Heart left ventricle (tissue), 16 donors: ENCODE measurements around the gene SNAPIN. TPM values are rescaled to one million over a fixed set of nuclear protein-coding genes. Genes with fewer than 3 reads are reported as not detected.

Experiments
- ATAC-seq, 4 donors: fragments of 200-7000 bp; cut with Tn5 transposase; one replicate each; pipeline ENCODE4 v1.9.1; 2020 to 2022; ENCODE audit warnings: moderate library complexity in 4 of 4, mild to moderate bottlenecking in 3 of 4, moderate number of reproducible peaks in 1 of 4
- DNase-seq, 5 donors: peaks; one replicate each; pipeline ENCODE4 v3.0.0-alpha.2; 2020
- H3K27ac ChIP-seq, 12 donors: fragments of 200-600 bp; sonication (generic) in 4 of 12; one replicate each; pipeline versions ENCODE4 v1.5.0 to v1.8.0; 2016 to 2022; ENCODE audit warnings: mild to moderate bottlenecking in 2 of 12
- H3K27me3 ChIP-seq, 9 donors: fragments of 200-600 bp; sonication (generic) in 2 of 9; one replicate each; pipeline versions ENCODE4 v1.5.1 to v1.8.0; 2016 to 2022; ENCODE audit warnings: mild to moderate bottlenecking in 3 of 9
- H3K36me3 ChIP-seq, 9 donors: fragments of 200-600 bp; sonication (generic) in 2 of 9; one replicate each; pipeline versions ENCODE4 v1.5.0 to v1.8.0; 2018 to 2022; ENCODE audit warnings: mild to moderate bottlenecking in 2 of 9
- H3K4me1 ChIP-seq, 12 donors: fragments of 200-600 bp; sonication (generic) in 4 of 12; one replicate each; pipeline versions ENCODE4 v1.5.0 to v1.8.0; 2016 to 2022; ENCODE audit warnings: mild to moderate bottlenecking in 3 of 12
- H3K4me3 ChIP-seq, 12 donors: fragments of 200-600 bp; sonication (generic) in 4 of 12; one replicate each; pipeline versions ENCODE4 v1.5.0 to v1.8.0; 2017 to 2022; ENCODE audit warnings: mild to moderate bottlenecking in 9 of 12, moderate library complexity in 4 of 12
- H3K9me3 ChIP-seq, 12 donors: fragments of 200-600 bp; sonication (generic) in 4 of 12; one replicate each; pipeline versions ENCODE4 v1.5.0 to v1.8.0; 2016 to 2022; ENCODE audit warnings: mild to moderate bottlenecking in 1 of 12
- POLR2A ChIP-seq, 2 donors: fragments of 450-650 bp; IDR thresholded peaks; one replicate each; pipeline ENCODE4 v1.6.1; 2017; ENCODE audit warnings: antibody characterized with exemption in 2 of 2, mild to moderate bottlenecking in 2 of 2, moderate library complexity in 2 of 2
- WGBS, 4 donors: extraction: QIAGEN DNeasy Blood & Tissue Kit in 2 of 4; methylation state at CpG; one replicate each; pipeline versions ENCODE4 v1.1.5 to v1.1.7; 2013 to 2018; 5-methylcytosine and 5-hydroxymethylcytosine counted together
- intact Hi-C, 10 donors: fragments of 100-400 bp; cut with DNase I; formaldehyde crosslinking; loops; one replicate each; pipeline versions ENCODE4 v1.11.1 to v1.14.2; 2022
- polyA plus RNA-seq, 2 donors: library from polyadenylated mRNA; stranded (reverse); fragments of 200-250 nt; gene quantifications; one replicate each; pipeline ENCODE4 v1.2.3, GENCODE V29; 2013
- total RNA-seq, 9 donors: library from RNA; depleted of rRNA in 2 of 9; stranded (reverse); fragments of >200 nt in 2 of 9; fragmentation: NEBNext Ultra II Directional in 3 of 9; extraction: Animal tissue kit (Norgen Biotek cat#: 25700) in 3 of 9; gene quantifications; one replicate each; pipeline versions ENCODE4 v1.1.0 to v1.2.4, GENCODE V29; 2016 to 2023
- TF ChIP-seq, protein P1 (sequence below), 12 donors: fragments of 200-600 bp; sonication (generic) in 4 of 12; IDR thresholded peaks; one replicate each; pipeline versions ENCODE4 v1.5.0 to v1.8.0; 2018 to 2022; ENCODE audit warnings: antibody characterized with exemption in 12 of 12, mild to moderate bottlenecking in 5 of 12
- donor health status: ischemic (EF 13 %, LVEDD 7.1; RV severe dilation, severe dysfunction).
- donor health status: healthy with polysubstance abuse.
- donor health status: DM: no; HTN: yes; CAD: no.
- donor health status: DM: no; HTN: no; CAD: no.
- donor health status: ischemic (EF 25% LVEDD 6.9; RV normal size, moderate dysfunction).
- donor health status: ischemic (EF 25% LVEDD 5.7; RV mildly dilated, moderate dysfunction).
- donor health status: healthy.
- donor health status: DM: yes; HTN: yes; CAD: no.
- donor health status: ischemic (EF 35%, LVEDD 5.7; RV mildly dilated, moderate dysfunction).
- donor health status: nonischemic (EF 11% LVEDD 7.7; RV severe dilation, severe dysfunction).
- donor health status: DM: yes; HTN: yes; CAD: no.
- donor health status: PGD.
- donor health status: ischemic (EF 29% LVEDD 5.4; RV normal size, mild dysfunction).
- donor health status: nonischemic (EF 23%, LVEDD 6.1; RV moderate dilation, normal function).

The SNAPIN gene
- total and polyA plus RNA-seq, 11 donors = 53.7 to 88.7 (median 67.9) TPM

- intact Hi-C loops = loop anchor here in 2 of 10 donors (2.0 to 5.0 kb wide), 3 partner anchors 29 to 54 kb away; no protein-coding TSS in a partner anchor
- ATAC-seq = peak; percentile 85 to 92 (median 89)
- WGBS, 4 donors = 37 to 48% (median 42%) methylated on average over 27 to 29 of the region's 29 CpGs
Measured at GRCh38 chr1:153698020-153698922, 39.8 kb downstream of the SNAPIN start.

GRCh38 chr1:153698923-153699714 lies 40.6 kb downstream of the SNAPIN start:
- Histone ChIP-seq H3K9me3 (no peaks in the 10 kb centered on the region), H3K4me3 (peak overlapping the region in 2 of 12 donors; percentile 31 to 33), H3K36me3 (no peaks in the 10 kb centered on the region), H3K4me1 (peaks cover 11 to 37% (median 24%) of the 10 kb centered on the region in 12 donors), H3K27me3 (no peaks in the 10 kb centered on the region), H3K27ac (peak overlapping the region; percentile 83 to 98 (median 90))
- no peak for ATAC-seq
- intact Hi-C loops = loop anchor here in 2 of 10 donors (2.0 to 5.0 kb wide), 3 partner anchors 28 to 53 kb away; no protein-coding TSS in a partner anchor
- 79 to 89% (median 85%) methylated on average over 6 of the region's 6 CpGs for WGBS, 4 donors
- TF ChIP-seq, protein P1, sequence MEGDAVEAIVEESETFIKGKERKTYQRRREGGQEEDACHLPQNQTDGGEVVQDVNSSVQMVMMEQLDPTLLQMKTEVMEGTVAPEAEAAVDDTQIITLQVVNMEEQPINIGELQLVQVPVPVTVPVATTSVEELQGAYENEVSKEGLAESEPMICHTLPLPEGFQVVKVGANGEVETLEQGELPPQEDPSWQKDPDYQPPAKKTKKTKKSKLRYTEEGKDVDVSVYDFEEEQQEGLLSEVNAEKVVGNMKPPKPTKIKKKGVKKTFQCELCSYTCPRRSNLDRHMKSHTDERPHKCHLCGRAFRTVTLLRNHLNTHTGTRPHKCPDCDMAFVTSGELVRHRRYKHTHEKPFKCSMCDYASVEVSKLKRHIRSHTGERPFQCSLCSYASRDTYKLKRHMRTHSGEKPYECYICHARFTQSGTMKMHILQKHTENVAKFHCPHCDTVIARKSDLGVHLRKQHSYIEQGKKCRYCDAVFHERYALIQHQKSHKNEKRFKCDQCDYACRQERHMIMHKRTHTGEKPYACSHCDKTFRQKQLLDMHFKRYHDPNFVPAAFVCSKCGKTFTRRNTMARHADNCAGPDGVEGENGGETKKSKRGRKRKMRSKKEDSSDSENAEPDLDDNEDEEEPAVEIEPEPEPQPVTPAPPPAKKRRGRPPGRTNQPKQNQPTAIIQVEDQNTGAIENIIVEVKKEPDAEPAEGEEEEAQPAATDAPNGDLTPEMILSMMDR (IDR thresholded peaks at IDR 0.05) = no peak
- no peak for TF ChIP-seq POLR2A (IDR thresholded peaks at IDR 0.05)
- no peak for DNase-seq

More at GRCh38 chr1:153698020-153698922, 39.8 kb downstream of the SNAPIN start:
- H3K36me3 ChIP-seq = no peaks in the 10 kb centered on the region
- no peaks in the 10 kb centered on the region for H3K9me3 ChIP-seq
- no peaks in the 10 kb centered on the region for H3K27me3 ChIP-seq
- H3K27ac ChIP-seq = peak overlapping the region; percentile 83 to 98 (median 90)
- DNase-seq = peak; percentile 80 to 90 (median 81)
- H3K4me1 ChIP-seq = peaks cover 11 to 37% (median 24%) of the 10 kb centered on the region in 12 donors
- TF ChIP-seq, protein P1 (IDR thresholded peaks at IDR 0.05) = no peak
- peak in 1 of 2 donors; percentile 6 for TF ChIP-seq POLR2A (IDR thresholded peaks at IDR 0.05)
- peak overlapping the region in 8 of 12 donors; percentile 5 to 37 (median 21) for H3K4me3 ChIP-seq

DNA sequence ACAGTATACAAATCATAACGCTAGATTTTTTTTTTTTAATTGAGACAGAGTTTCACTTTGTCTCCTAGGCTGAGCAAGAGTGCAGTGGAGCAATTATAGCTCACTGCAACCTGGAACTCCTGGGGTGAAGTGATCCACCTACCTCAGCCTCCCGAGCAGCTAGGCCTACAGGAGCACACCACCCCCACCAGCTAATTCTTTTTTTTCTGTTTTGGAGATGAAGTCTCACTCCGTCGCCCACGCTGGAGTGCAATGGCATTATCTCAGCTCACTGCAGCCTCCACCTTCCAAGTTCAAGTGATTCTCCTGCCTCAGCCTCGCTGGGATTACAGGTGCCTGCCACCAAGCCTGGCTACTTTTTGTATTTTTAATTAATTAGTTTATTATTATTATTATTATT lies 41.3 kb downstream of the SNAPIN start:
- 88 to 96% (median 94%) methylated on average over 6 of the region's 6 CpGs for WGBS, 4 donors
- H3K27ac ChIP-seq = peak overlapping the region in 4 of 12 donors; percentile 85 to 98 (median 92)
- intact Hi-C loops = loop anchor here in 2 of 10 donors (2.0 to 5.0 kb wide), 3 partner anchors 27 to 53 kb away; no protein-coding TSS in a partner anchor

More for the DNA sequence above, 41.3 kb downstream of the SNAPIN start:
- DNase-seq (no peak), ATAC-seq (no peak)
- Histone ChIP-seq H3K27me3 (no peaks in the 10 kb centered on the region), H3K9me3 (no peaks in the 10 kb centered on the region), H3K4me3 (no peak overlapping the region), H3K36me3 (no peaks in the 10 kb centered on the region), H3K4me1 (peaks cover 11 to 37% (median 24%) of the 10 kb centered on the region in 12 donors)
- TF ChIP-seq, protein P1 (IDR thresholded peaks at IDR 0.05) = no peak
- TF ChIP-seq POLR2A (IDR thresholded peaks at IDR 0.05) = no peak
